Panc1 (cell line): Measurements from ENCODE around the gene CCDC15.
"Not testable (repeated sequence)": the region's sequence is repeated elsewhere in the genome, so short reads cannot be mapped to it uniquely, and the experiment has no call there.

Experiments used
- CTCF ChIP-seq: fragments of 450-650 bp; IDR thresholded peaks from 2 replicates; pipeline ENCODE4 v1.5.1; 2017; ENCODE audit warnings: mild to moderate bottlenecking
- POLR2AphosphoS5 ChIP-seq: IDR thresholded peaks from 2 replicates; pipeline ENCODE4 v1.6.1; 2012; ENCODE audit warnings: mild to moderate bottlenecking, low read depth, low read length, moderate library complexity

GRCh38 chr11:125090151-125090550 is 136.1 kb downstream of the CCDC15 start:
- TF ChIP-seq CTCF, POLR2AphosphoS5: not testable (repeated sequence)
